AG04450 (cell line): Measurements from ENCODE around the gene FREY1. TPM values are rescaled to one million over a fixed set of nuclear protein-coding genes. Genes with fewer than 3 reads are reported as not detected.
A peak's percentile ranks its signal among the peaks of the same experiment; 100 is the strongest.

Experiments used
- CTCF ChIA-PET: fragments of 300-600, 350-600 bp; formaldehyde crosslinking; extraction: SDS; loops from one replicate; lab custom pipeline; 2022; ENCODE audit warnings: antibody characterized with exemption, inconsistent platforms; lab: Charles Lee
- POLR2A ChIA-PET: fragments of 350-600 bp; formaldehyde crosslinking; extraction: SDS; loops from one replicate; lab custom pipeline; 2021; ENCODE audit warnings: antibody characterized with exemption, inconsistent platforms; lab: Yijun Ruan, JAX
- DNase-seq: peaks from one replicate; pipeline ENCODE4 v3.0.0-alpha.2; 2011; ENCODE audit warnings: low read depth, low spot score
- H3K27ac ChIP-seq: one replicate; pipeline ENCODE4 v1.5.1; 2012; ENCODE audit warnings: low read depth, low read length, control low read depth
- H3K27me3 ChIP-seq: one replicate; pipeline ENCODE4 v1.6.0; 2012; ENCODE audit warnings: low read length; ENCODE audit not compliant: control insufficient read depth, insufficient read depth
- H3K4me3 ChIP-seq: 2 replicates; pipeline ENCODE4 v1.5.1; 2011; ENCODE audit warnings: mild to moderate bottlenecking, low read depth, low read length, control low read depth
- H3K9me3 ChIP-seq: 2 replicates; pipeline ENCODE4 v1.5.1; 2012; ENCODE audit warnings: low read length; ENCODE audit not compliant: control insufficient read depth, insufficient read depth
- CTCF ChIP-seq: IDR thresholded peaks from 2 replicates; pipeline ENCODE4 v1.5.1; 2011; ENCODE audit warnings: low read depth, low read length, control low read depth, inconsistent platforms
- polyA plus RNA-seq: library from polyadenylated mRNA; depleted of rRNA; stranded (reverse); fragments of >200 nt; gene quantifications from 2 replicates; pipeline ENCODE4 v1.2.3, GENCODE V29; 2011

FREY1 gene
- polyA plus RNA-seq, 1 experiment, result not detected

DNA sequence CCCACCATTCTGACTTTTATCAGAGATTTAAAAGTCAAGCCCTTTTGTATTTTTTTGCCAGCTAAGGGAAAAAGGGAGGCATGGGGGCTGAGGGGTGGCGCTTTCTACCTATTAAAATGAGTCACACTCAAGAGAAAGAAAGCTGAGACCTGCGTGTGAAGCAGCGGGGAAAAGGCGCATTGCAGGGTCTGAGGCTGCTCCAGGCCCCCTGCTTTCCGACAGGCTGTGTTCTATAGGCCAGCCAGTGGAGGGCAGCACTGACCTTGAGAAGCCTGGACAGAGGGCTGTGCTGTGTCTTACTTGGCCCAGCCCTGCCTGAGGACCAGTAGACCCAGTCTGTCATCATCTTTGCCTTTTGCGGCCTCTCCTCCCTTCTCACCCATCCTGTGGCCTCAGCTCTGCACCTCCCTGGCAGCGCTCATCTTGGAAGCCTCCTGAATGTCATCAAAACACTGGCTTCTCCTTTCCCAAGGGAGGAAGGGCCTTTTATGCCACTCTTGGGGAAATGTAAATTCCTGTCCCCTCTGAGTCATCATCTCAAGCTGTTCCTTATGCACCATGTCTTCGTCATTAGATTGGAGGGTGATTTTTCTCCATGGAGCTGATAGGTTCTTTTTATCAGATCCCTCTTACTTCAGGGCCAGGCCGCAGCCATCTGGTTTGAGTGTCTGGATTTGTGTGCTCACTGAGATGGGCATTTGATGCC, 34.3 kb downstream of the FREY1 start:
- no peak overlapping the region for H3K4me3 ChIP-seq
- peak overlapping the region; percentile 78 for H3K27ac ChIP-seq
- ChIA-PET POLR2A (interaction anchor here (0.9 to 1.7 kb wide), 3 partner anchors 9 to 26 kb away, joined by 3 to 7 read pairs (median 7); partner anchors contain the start of gene CRY2), CTCF (interaction anchor here (0.6 to 4.2 kb wide), 28 partner anchors 10 to 1260 kb away, joined by 3 to 75 read pairs (median 4); partner anchors contain the start of genes CRY2 and PEX16)
- no peaks in the 10 kb centered on the region for H3K9me3 ChIP-seq
- peak; percentile 61 for DNase-seq
- peak; percentile 83 for TF ChIP-seq CTCF
- H3K27me3 ChIP-seq, result no peaks in the 10 kb centered on the region

GRCh38 chr11:45871638-45872037, 35.4 kb downstream of the FREY1 start:
- DNase-seq, result no peak
- H3K27me3 ChIP-seq, result no peaks in the 10 kb centered on the region
- ChIA-PET POLR2A (no interaction called here), CTCF (interaction anchor here (0.6 to 4.2 kb wide), 7 partner anchors 9 to 135 kb away, joined by 3 to 75 read pairs (median 6); no protein-coding TSS in a partner anchor)
- no peak for TF ChIP-seq CTCF
- H3K27ac ChIP-seq, result no peak overlapping the region
- no peak overlapping the region for H3K4me3 ChIP-seq
- H3K9me3 ChIP-seq, result no peaks in the 10 kb centered on the region

GRCh38 chr11:45870706-45871105, 36.4 kb downstream of the FREY1 start:
- TF ChIP-seq CTCF, result no peak
- ChIA-PET CTCF (interaction anchor here (4.2 kb wide), 1 partner anchor 8 kb away, joined by 75 read pairs; no protein-coding TSS in a partner anchor), POLR2A (no interaction called here)
- Histone ChIP-seq H3K27me3 (no peaks in the 10 kb centered on the region), H3K27ac (no peak overlapping the region), H3K9me3 (no peaks in the 10 kb centered on the region), H3K4me3 (no peak overlapping the region)
- no peak for DNase-seq

DNA sequence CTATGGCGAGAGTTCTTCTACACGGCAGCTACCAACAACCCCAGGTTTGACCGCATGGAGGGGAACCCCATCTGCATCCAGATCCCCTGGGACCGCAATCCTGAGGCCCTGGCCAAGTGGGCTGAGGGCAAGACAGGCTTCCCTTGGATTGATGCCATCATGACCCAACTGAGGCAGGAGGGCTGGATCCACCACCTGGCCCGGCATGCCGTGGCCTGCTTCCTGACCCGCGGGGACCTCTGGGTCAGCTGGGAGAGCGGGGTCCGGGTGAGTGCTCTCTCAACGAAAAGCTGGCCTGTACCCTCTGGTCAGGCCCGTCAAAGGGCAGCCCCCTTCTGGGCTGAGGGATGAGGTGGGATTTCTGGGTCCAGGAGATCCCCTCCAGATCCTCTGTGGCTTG, 37.5 kb downstream of the FREY1 start:
- no peaks in the 10 kb centered on the region for H3K9me3 ChIP-seq
- H3K27me3 ChIP-seq, result no peaks in the 10 kb centered on the region
- no peak overlapping the region for H3K27ac ChIP-seq
- no peak for TF ChIP-seq CTCF
- ChIA-PET CTCF (no interaction called here), POLR2A (no interaction called here)
- no peak for DNase-seq
- no peak overlapping the region for H3K4me3 ChIP-seq

DNA sequence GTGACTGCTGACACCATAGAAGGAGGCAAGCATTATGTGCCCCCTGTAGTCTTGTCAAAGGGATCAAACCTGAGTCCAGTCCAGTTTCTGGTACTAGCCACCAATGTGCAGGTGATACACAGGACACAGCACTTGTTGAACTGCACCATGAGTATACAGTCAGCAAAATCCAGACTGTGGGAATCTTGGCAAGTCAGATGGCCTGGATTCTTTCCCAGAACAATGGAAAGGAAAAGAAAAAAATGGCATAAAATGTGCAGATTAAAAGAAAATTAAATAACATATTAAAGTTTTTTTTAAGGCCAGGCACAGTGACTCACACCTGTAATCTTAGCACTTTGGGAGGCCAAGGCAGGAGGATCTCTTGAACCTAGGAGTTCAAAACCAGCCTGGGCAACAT, 43.0 kb downstream of the FREY1 start:
- no peak overlapping the region for H3K4me3 ChIP-seq
- ChIA-PET POLR2A (no interaction called here), CTCF (interaction anchor here (1.6 to 7.3 kb wide), 2 partner anchors 9 to 93 kb away, joined by 3 to 75 read pairs; no protein-coding TSS in a partner anchor)
- no peak for DNase-seq
- no peaks in the 10 kb centered on the region for H3K27me3 ChIP-seq
- H3K9me3 ChIP-seq, result no peaks in the 10 kb centered on the region
- no peak overlapping the region for H3K27ac ChIP-seq
- no peak for TF ChIP-seq CTCF
